IMR-90 (cell line): Measurements from ENCODE around the gene TENM4. TPM values are rescaled to one million over a fixed set of nuclear protein-coding genes. Genes with fewer than 3 reads are reported as not detected.
A peak's percentile ranks its signal among the peaks of the same experiment; 100 is the strongest.

ENCODE experiments used
- ATAC-seq: fragments of 200-7000 bp; cut with Tn5 transposase; 2 replicates; pipeline ENCODE4 v1.9.1; 2020; ENCODE audit warnings: low read depth, mild to moderate bottlenecking, moderate library complexity
- BruUV-seq: library from RNA; stranded (reverse); fragments of 400-500 nt; replicated peaks from 2 replicates; lab custom pipeline; 2021; lab: Mats Ljungman, UMichigan
- CTCF ChIA-PET: fragments of 300-600 bp; formaldehyde crosslinking; extraction: SDS; loops from one replicate; lab custom pipeline; 2021; ENCODE audit warnings: antibody characterized with exemption; lab: Yijun Ruan, JAX
- POLR2A ChIA-PET: fragments of 300-600 bp; sonication (Branson Sonifier 250); formaldehyde crosslinking; loops from one replicate; lab custom pipeline; 2022; ENCODE audit warnings: antibody characterized with exemption; ENCODE audit not compliant: unreplicated experiment; lab: Charles Lee
- DNase-seq: peaks from one replicate; pipeline ENCODE4 v3.0.0; 2013
- H2AFZ ChIP-seq: replicated peaks from 2 replicates; pipeline ENCODE3; 2013; ENCODE audit warnings: low read length, mild to moderate bottlenecking; ENCODE audit not compliant: poor library complexity
- H2AK5ac ChIP-seq: 2 replicates; pipeline ENCODE4 v1.6.1; 2013; ENCODE audit warnings: low read depth, low read length, inconsistent platforms
- H2AK9ac ChIP-seq: replicated peaks from 2 replicates; pipeline ENCODE3; 2013; ENCODE audit warnings: mild to moderate bottlenecking, low read depth, low read length, moderate library complexity; ENCODE audit not compliant: poor library complexity
- H2BK120ac ChIP-seq: 2 replicates; pipeline ENCODE4 v1.6.1; 2013; ENCODE audit warnings: low read depth, low read length, inconsistent platforms
- H2BK15ac ChIP-seq: 3 replicates; pipeline ENCODE4 v1.6.1; 2013; ENCODE audit warnings: low read depth, low read length, inconsistent platforms
- H2BK20ac ChIP-seq: 2 replicates; pipeline ENCODE4 v1.6.1; 2013; ENCODE audit warnings: low read depth, mild to moderate bottlenecking, inconsistent platforms, low read length, moderate library complexity
- H2BK5ac ChIP-seq: 2 replicates; pipeline ENCODE4 v1.6.1; 2013; ENCODE audit warnings: mild to moderate bottlenecking, low read depth, low read length, inconsistent platforms; ENCODE audit not compliant: poor library complexity, severe bottlenecking
- H3K14ac ChIP-seq: replicated peaks from 2 replicates; pipeline ENCODE4 v1.6.1; 2013; ENCODE audit warnings: low read depth, low read length, inconsistent platforms
- H3K18ac ChIP-seq: 2 replicates; pipeline ENCODE4 v1.6.1; 2013; ENCODE audit warnings: low read depth, low read length, control low read depth
- H3K23ac ChIP-seq: 2 replicates; pipeline ENCODE4 v1.6.1; 2013; ENCODE audit warnings: low read depth, low read length, inconsistent platforms
- H3K27ac ChIP-seq: 2 replicates; pipeline ENCODE4 v1.5.1; 2013; ENCODE audit warnings: mild to moderate bottlenecking, control low read depth, low read length; ENCODE audit not compliant: insufficient read depth
- H3K27me3 ChIP-seq: 2 replicates; pipeline ENCODE4 v1.6.1; 2013; ENCODE audit warnings: low read length; ENCODE audit not compliant: control insufficient read depth, insufficient read depth
- H3K36me3 ChIP-seq: 2 replicates; pipeline ENCODE4 v1.6.1; 2013; ENCODE audit warnings: low read length, mixed read lengths; ENCODE audit not compliant: control insufficient read depth, insufficient read depth
- H3K4ac ChIP-seq: 2 replicates; pipeline ENCODE4 v1.6.1; 2013; ENCODE audit warnings: low read depth, low read length, inconsistent platforms
- H3K4me1 ChIP-seq: 2 replicates; pipeline ENCODE4 v1.6.1; 2013; ENCODE audit warnings: low read length, mixed read lengths; ENCODE audit not compliant: control insufficient read depth, insufficient read depth
- H3K4me2 ChIP-seq: 2 replicates; pipeline ENCODE4 v1.6.1; 2013; ENCODE audit warnings: low read depth, mild to moderate bottlenecking, control low read depth, low read length, moderate library complexity
- H3K4me3 ChIP-seq: 2 replicates; pipeline ENCODE4 v1.5.1; 2013; ENCODE audit warnings: low read depth, mild to moderate bottlenecking, control low read depth, low read length, moderate library complexity; ENCODE audit not compliant: insufficient read depth
- H3K56ac ChIP-seq: 2 replicates; pipeline ENCODE4 v1.6.1; 2013; ENCODE audit warnings: low read length, inconsistent platforms; ENCODE audit not compliant: insufficient read depth; ENCODE audit errors: extremely low read depth
- H3K79me1 ChIP-seq, 2 experiments: 2 replicates each; pipeline ENCODE4 v1.6.1; 2013; ENCODE audit warnings: low read length in 2 of 2, inconsistent platforms in 1 of 2, low read depth in 1 of 2
- H3K9ac ChIP-seq: 2 replicates; pipeline ENCODE4 v1.6.1; 2013; ENCODE audit warnings: low read depth, low read length, control low read depth
- H3K9me1 ChIP-seq: 2 replicates; pipeline ENCODE4 v1.6.1; 2013; ENCODE audit warnings: low read length, inconsistent platforms; ENCODE audit not compliant: insufficient read depth
- H3K9me3 ChIP-seq: 2 replicates; pipeline ENCODE4 v1.6.1; 2013; ENCODE audit warnings: low read length; ENCODE audit not compliant: control insufficient read depth, insufficient read depth
- H4K20me1 ChIP-seq: 2 replicates; pipeline ENCODE4 v1.6.1; 2013; ENCODE audit warnings: low read length, inconsistent platforms; ENCODE audit not compliant: insufficient read depth
- H4K5ac ChIP-seq: 2 replicates; pipeline ENCODE4 v1.6.1; 2013; ENCODE audit warnings: mild to moderate bottlenecking, low read depth, low read length, control low read depth
- H4K8ac ChIP-seq, 2 experiments: 2 replicates each; pipeline ENCODE4 v1.6.1; 2013; ENCODE audit warnings: low read depth in 2 of 2, low read length in 2 of 2, control low read depth in 1 of 2, inconsistent platforms in 1 of 2
- H4K91ac ChIP-seq: 2 replicates; pipeline ENCODE4 v1.6.1; 2013; ENCODE audit warnings: low read depth, low read length, inconsistent platforms; ENCODE audit not compliant: insufficient read depth
- BHLHE40 ChIP-seq: fragments of 150-350 bp; IDR thresholded peaks from 2 replicates; pipeline ENCODE4 v1.6.1; 2016; ENCODE audit warnings: mild to moderate bottlenecking, low read depth, low read length
- CEBPB ChIP-seq: IDR thresholded peaks from 2 replicates; pipeline ENCODE4 v1.6.1; 2012; ENCODE audit warnings: low read depth, low read length, improper control_type of control experiment
- CHD1 ChIP-seq: IDR thresholded peaks from 2 replicates; pipeline ENCODE4 v1.6.1; 2012; ENCODE audit warnings: low read depth, low read length, improper control_type of control experiment
- FOS ChIP-seq: fragments of 150-350 bp; IDR thresholded peaks from 2 replicates; pipeline ENCODE4 v1.6.1; 2016; ENCODE audit warnings: low read depth, low read length
- MAFK ChIP-seq: IDR thresholded peaks from 2 replicates; pipeline ENCODE4 v1.6.1; 2012; ENCODE audit warnings: low read depth, low read length, improper control_type of control experiment
- MAZ ChIP-seq: IDR thresholded peaks from 2 replicates; pipeline ENCODE4 v1.6.1; 2012; ENCODE audit warnings: low read depth, mild to moderate bottlenecking, low read length, improper control_type of control experiment, moderate library complexity, borderline replicate concordance
- MXI1 ChIP-seq: IDR thresholded peaks from 2 replicates; pipeline ENCODE4 v1.6.1; 2012; ENCODE audit warnings: low read depth, mild to moderate bottlenecking, low read length, moderate library complexity, borderline replicate concordance
- NFE2L2 ChIP-seq: fragments of 150-350 bp; IDR thresholded peaks from 2 replicates; pipeline ENCODE4 v1.6.1; 2016; ENCODE audit warnings: low read depth, mild to moderate bottlenecking, low read length
- POLR2A ChIP-seq: IDR thresholded peaks from 2 replicates; pipeline ENCODE4 v1.6.1; 2012; ENCODE audit warnings: mild to moderate bottlenecking, low read depth, low read length
- RAD21 ChIP-seq: IDR thresholded peaks from 2 replicates; pipeline ENCODE4 v1.6.1; 2012; ENCODE audit warnings: low read length, improper control_type of control experiment
- RCOR1 ChIP-seq: IDR thresholded peaks from 2 replicates; pipeline ENCODE4 v1.6.1; 2012; ENCODE audit warnings: mild to moderate bottlenecking, low read length, improper control_type of control experiment; ENCODE audit not compliant: insufficient replicate concordance
- RFX5 ChIP-seq: IDR thresholded peaks from 2 replicates; pipeline ENCODE4 v1.8.0; 2012; ENCODE audit warnings: low read depth, mild to moderate bottlenecking, low read length, moderate library complexity
- SMC3 ChIP-seq: fragments of 150-350 bp; IDR thresholded peaks from 2 replicates; pipeline ENCODE4 v1.6.1; 2016; ENCODE audit warnings: low read depth, mild to moderate bottlenecking, antibody characterized with exemption, low read length, moderate library complexity
- WGBS, 2 experiments: methylation state at CpG; one replicate each; pipeline versions ENCODE4 v1.1.5 to v1.1.7; 2013; ENCODE audit warnings: missing lambda C conversion rate in 2 of 2; ENCODE audit not compliant: insufficient read length in 1 of 2; ENCODE audit errors: extremely low coverage in 2 of 2; 5-methylcytosine and 5-hydroxymethylcytosine counted together
- dilution Hi-C: fragments of 300-500 bp; cut with HindIII; formaldehyde crosslinking; loops from one replicate; pipeline ENCODE4 v1.14.3; 2018; ENCODE audit warnings: low sequenced_read_pairs; ENCODE audit not compliant: unreplicated experiment
- in situ Hi-C: fragments of 300-500 bp; cut with MboI; formaldehyde crosslinking; loops from 3 replicates; pipeline ENCODE4 v1.14.3; 2019; ENCODE audit warnings: low sequenced_read_pairs, inconsistent platforms, mixed read lengths
- intact Hi-C: fragments of 100-400 bp; cut with micrococcal nuclease; formaldehyde crosslinking; loops from 2 replicates; pipeline ENCODE4 v1.10.0; 2022
- polyA plus RNA-seq, 3 experiments: library from polyadenylated mRNA; depleted of rRNA; stranded (reverse); fragments of >200 nt; gene quantifications; 2 replicates each; pipeline ENCODE4 v1.2.3, GENCODE V29; 2012; ENCODE audit warnings: low replicate concordance in 1 of 3
- total RNA-seq: library from RNA; depleted of rRNA; stranded (reverse); fragments of >200 nt; gene quantifications from 2 replicates; pipeline ENCODE4 v1.2.3, GENCODE V29; 2012
- TF ChIP-seq, protein P1 (sequence below): fragments of 150-350 bp; IDR thresholded peaks from 2 replicates; pipeline ENCODE4 v1.6.1; 2017; ENCODE audit warnings: mild to moderate bottlenecking, antibody characterized with exemption, low read length, low read depth
- TF ChIP-seq, protein P2 (sequence below): fragments of 150-350 bp; IDR thresholded peaks from 2 replicates; pipeline ENCODE4 v1.6.1; 2016; ENCODE audit warnings: low read depth, mild to moderate bottlenecking, low read length, moderate library complexity, borderline replicate concordance

The TENM4 gene
- total and polyA plus RNA-seq, 2 of the 4 experiments (the other 2 are of a cell fraction) = 7.4 to 9.0 TPM

DNA sequence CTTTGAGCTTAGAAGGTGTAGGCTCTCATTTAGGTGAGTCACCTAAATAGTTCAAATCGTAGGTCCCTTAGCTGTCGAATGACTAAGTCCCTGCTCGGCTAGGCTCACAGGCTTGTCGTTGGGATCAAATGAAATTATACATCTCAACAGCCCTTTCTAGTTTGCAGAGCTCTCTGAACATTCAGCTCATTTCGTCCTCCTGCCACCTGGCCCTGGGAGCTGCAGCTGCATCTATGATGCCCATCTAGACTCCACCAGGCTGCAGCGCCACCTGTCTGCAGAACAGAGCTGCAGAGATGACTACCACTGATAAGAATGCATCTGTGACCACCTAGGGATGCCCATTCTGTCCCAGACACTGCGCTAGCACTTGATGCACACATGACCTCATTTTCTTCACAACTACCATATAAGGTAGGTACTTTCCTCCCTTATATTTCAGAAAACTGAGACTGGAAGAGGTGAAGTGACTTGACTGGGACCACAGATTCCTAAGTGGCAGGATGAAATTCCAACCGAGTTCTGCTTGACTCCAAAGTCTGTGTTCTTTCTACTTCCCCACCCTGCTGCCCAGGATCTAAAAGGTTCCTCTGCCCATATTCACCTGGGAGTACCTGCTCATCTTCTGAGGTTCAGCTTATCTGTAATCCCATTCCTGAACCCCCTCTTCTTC, 725.1 kb downstream of the TENM4 start:
- Histone ChIP-seq H4K8ac (peak overlapping the region in 1 of 2 experiments; percentile 77; a peak in 1 of 4 replicates), H2AK5ac (peak overlapping the region; percentile 46; the same call in 1 of the 2 replicates), H2BK5ac (peak overlapping the region; percentile 4), H4K91ac (peak overlapping the region; percentile 40; the same call in 1 of the 2 replicates), H4K20me1 (no peaks in the 10 kb centered on the region), H3K4me2 (no peak overlapping the region), H2BK15ac (peak overlapping the region; percentile 77; the same call in 1 of the 3 replicates), H3K18ac (peak overlapping the region; percentile 16; the same call in 1 of the 2 replicates), H3K23ac (no peak overlapping the region), H3K4me1 (peaks cover 4% of the 10 kb centered on the region; the same call in 1 of the 2 replicates), H2BK120ac (peak overlapping the region; percentile 69), H2AFZ (peak overlapping the region; percentile 67), H3K27me3 (no peaks in the 10 kb centered on the region), H3K36me3 (no peaks in the 10 kb centered on the region), H2BK20ac (peak overlapping the region; percentile 58; the same call in 1 of the 2 replicates), H3K9me3 (no peaks in the 10 kb centered on the region), H3K14ac (peak overlapping the region; percentile 31; the same call in 1 of the 2 replicates), H3K56ac (peak overlapping the region; percentile 10; the same call in 1 of the 2 replicates), H4K5ac (no peak overlapping the region), H2AK9ac (peak overlapping the region; percentile 67), H3K27ac (no peak overlapping the region), H3K9me1 (peaks cover 3% of the 10 kb centered on the region; the same call in 1 of the 2 replicates), H3K9ac (no peak overlapping the region), H3K4ac (peak overlapping the region; percentile 53; the same call in 1 of the 2 replicates), H3K79me1 (no peaks in the 10 kb centered on the region), H3K4me3 (no peak overlapping the region)
- dilution Hi-C loops (no loop called here), in situ Hi-C loops (no loop called here), intact Hi-C loops (loop anchor here (1.0 to 5.0 kb wide), 2 partner anchors 69 to 387 kb away; no protein-coding TSS in a partner anchor)
- CTCF ChIA-PET = interaction anchor here (0.5 to 1.9 kb wide), 15 partner anchors 10 to 1417 kb away, joined by 3 to 10 read pairs (median 4); no protein-coding TSS in a partner anchor
- DNase-seq = peak; percentile 91
- POLR2A ChIA-PET = no interaction called here
- 28% methylated on average over 5 of the region's 8 CpGs; no CpG with 5 or more reads in 1 of the 2 experiments for WGBS, 2 experiments
- peak; percentile 90 for ATAC-seq
- BruUV-seq = no TSS peak
- 0 out of 2 replicates have a peak, but pooled peaks have one; percentile 21 for TF ChIP-seq MAZ
- TF ChIP-seq RFX5 = no peak
- peak; percentile 67 for TF ChIP-seq RCOR1
- no peak for TF ChIP-seq NFE2L2
- TF ChIP-seq, protein P1, sequence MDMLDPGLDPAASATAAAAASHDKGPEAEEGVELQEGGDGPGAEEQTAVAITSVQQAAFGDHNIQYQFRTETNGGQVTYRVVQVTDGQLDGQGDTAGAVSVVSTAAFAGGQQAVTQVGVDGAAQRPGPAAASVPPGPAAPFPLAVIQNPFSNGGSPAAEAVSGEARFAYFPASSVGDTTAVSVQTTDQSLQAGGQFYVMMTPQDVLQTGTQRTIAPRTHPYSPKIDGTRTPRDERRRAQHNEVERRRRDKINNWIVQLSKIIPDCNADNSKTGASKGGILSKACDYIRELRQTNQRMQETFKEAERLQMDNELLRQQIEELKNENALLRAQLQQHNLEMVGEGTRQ = peak; percentile 58; the same call in 1 of the 2 replicates
- no peak for TF ChIP-seq CEBPB
- TF ChIP-seq, protein P2, sequence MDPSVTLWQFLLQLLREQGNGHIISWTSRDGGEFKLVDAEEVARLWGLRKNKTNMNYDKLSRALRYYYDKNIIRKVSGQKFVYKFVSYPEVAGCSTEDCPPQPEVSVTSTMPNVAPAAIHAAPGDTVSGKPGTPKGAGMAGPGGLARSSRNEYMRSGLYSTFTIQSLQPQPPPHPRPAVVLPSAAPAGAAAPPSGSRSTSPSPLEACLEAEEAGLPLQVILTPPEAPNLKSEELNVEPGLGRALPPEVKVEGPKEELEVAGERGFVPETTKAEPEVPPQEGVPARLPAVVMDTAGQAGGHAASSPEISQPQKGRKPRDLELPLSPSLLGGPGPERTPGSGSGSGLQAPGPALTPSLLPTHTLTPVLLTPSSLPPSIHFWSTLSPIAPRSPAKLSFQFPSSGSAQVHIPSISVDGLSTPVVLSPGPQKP = no peak
- TF ChIP-seq FOS = no peak
- no peak for TF ChIP-seq MAFK
- TF ChIP-seq RAD21 = peak; percentile 75
- no peak for TF ChIP-seq POLR2A
- peak; percentile 14; the same call in 1 of the 2 replicates for TF ChIP-seq BHLHE40
- no peak for TF ChIP-seq MXI1
- no peak for TF ChIP-seq CHD1
- TF ChIP-seq SMC3 = peak; percentile 60
